GM19240 (cell line): Measurements from ENCODE around the gene PIK3IP1.

ENCODE experiments used
- DNase-seq: peaks from one replicate; pipeline ENCODE4 v3.0.0; 2011; ENCODE audit warnings: low spot score; ENCODE audit not compliant: insufficient read length

PIK3IP1 gene

GRCh38 chr22:31279821-31280505, 12.3 kb downstream of the PIK3IP1 start:
- DNase-seq, result no peak

GRCh38 chr22:31279327-31279669, 13.0 kb downstream of the PIK3IP1 start:
- no peak for DNase-seq

- DNase-seq, result no peak
These were observed 13.5 kb downstream of the PIK3IP1 start for GRCh38 chr22:31278626-31279326.

GRCh38 chr22:31278151-31278621, 14.1 kb downstream of the PIK3IP1 start:
- DNase-seq, result no peak

- DNase-seq, result no peak
These were observed 14.5 kb downstream of the PIK3IP1 start for GRCh38 chr22:31277741-31278140.

- no peak for DNase-seq
These were observed 15.7 kb downstream of the PIK3IP1 start for GRCh38 chr22:31276426-31277167.

GRCh38 chr22:31275576-31275975, 16.7 kb downstream of the PIK3IP1 start:
- DNase-seq, result no peak

- DNase-seq, result no peak
These were observed 17.3 kb downstream of the PIK3IP1 start for GRCh38 chr22:31275018-31275417.

- no peak for DNase-seq
These were observed 18.3 kb downstream of the PIK3IP1 start for GRCh38 chr22:31274017-31274416.

- DNase-seq, result peak; percentile 68
These were observed 19.5 kb downstream of the PIK3IP1 start for GRCh38 chr22:31272522-31273446.

GRCh38 chr22:31271485-31271884, 20.8 kb downstream of the PIK3IP1 start:
- DNase-seq, result no peak

- DNase-seq, result no peak
These were observed 21.3 kb downstream of the PIK3IP1 start for GRCh38 chr22:31271026-31271425.

- DNase-seq, result no peak
These were observed 22.3 kb downstream of the PIK3IP1 start for GRCh38 chr22:31269892-31270579.

- DNase-seq, result no peak
These were observed 24.0 kb downstream of the PIK3IP1 start for GRCh38 chr22:31268281-31268680.

- DNase-seq, result no peak
These were observed 28.2 kb downstream of the PIK3IP1 start for GRCh38 chr22:31263896-31264640.

- DNase-seq, result no peak
These were observed 29.8 kb downstream of the PIK3IP1 start for GRCh38 chr22:31262312-31263133.

- DNase-seq, result no peak
These were observed 31.8 kb downstream of the PIK3IP1 start for GRCh38 chr22:31260474-31260856.

- DNase-seq, result no peak
These were observed 32.4 kb downstream of the PIK3IP1 start for GRCh38 chr22:31259798-31260473.

GRCh38 chr22:31253949-31254348, 38.3 kb downstream of the PIK3IP1 start:
- DNase-seq, result no peak
